ENCODE results near the gene RNF40.

Gene RNF40

DNA sequence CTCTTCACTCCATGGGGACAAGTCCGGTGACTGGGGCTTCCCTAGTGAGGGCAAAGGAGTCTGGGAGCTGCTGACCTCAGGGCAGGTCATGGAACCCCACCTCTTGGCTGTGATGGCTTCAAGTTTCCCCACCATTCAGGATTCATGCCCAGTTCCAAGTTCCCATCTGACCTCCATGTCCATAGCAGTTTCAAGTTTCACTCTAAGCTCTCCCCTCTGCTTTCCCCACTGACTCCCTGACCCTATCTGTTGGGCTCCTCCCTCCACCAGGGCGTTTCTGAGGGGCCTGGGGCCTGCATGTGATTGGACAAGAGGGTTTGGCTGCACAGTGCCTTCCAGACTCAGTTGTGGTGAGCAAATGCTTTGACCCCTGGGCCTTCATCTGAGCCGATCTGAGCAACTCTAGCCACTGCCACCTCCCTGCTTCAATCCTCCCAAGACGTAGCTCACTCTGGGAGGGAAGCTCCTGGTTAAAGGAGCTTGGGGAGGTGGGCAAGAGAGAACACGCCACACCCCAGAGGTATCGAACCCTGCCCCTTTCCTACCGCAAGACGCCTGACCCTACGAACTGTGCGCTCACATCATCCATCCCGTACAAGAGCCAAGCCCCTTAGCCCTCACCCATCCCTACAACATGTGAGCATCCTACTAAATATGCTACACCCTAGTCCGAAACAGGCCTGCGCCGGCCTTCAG lies 16.6 kb downstream of the RNF40 start:
- TF ChIP-seq FOXP2 (optimal IDR thresholded peaks at IDR 0.05; ENCODE audit: control extremely low read depth, extremely low read length, insufficient read depth) (no peak), EZH2 (IDR thresholded peaks at IDR 0.05) (no peak), POLR2AphosphoS5 (IDR thresholded peaks at IDR 0.05; ENCODE audit: borderline replicate concordance, low read depth, low read length) (peak; percentile 31; the same call in 1 of the 2 replicates)
- H3K9ac ChIP-seq (ENCODE audit: insufficient read length), result no peak overlapping the region
- H3K27ac ChIP-seq, result 0 out of 2 replicates have a peak overlapping the region, but pooled peaks have one; percentile 31
- H3K36me3 ChIP-seq (ENCODE audit: insufficient read depth, low read length), result peaks cover 16% of the 10 kb centered on the region; the same call in 1 of the 2 replicates
- DNase-seq (ENCODE audit: low read depth, low spot score), result no peak
- H3K9me3 ChIP-seq (ENCODE audit: low read depth, low read length), result no peaks in the 10 kb centered on the region
- no peak overlapping the region for H3K4me3 ChIP-seq

DNA sequence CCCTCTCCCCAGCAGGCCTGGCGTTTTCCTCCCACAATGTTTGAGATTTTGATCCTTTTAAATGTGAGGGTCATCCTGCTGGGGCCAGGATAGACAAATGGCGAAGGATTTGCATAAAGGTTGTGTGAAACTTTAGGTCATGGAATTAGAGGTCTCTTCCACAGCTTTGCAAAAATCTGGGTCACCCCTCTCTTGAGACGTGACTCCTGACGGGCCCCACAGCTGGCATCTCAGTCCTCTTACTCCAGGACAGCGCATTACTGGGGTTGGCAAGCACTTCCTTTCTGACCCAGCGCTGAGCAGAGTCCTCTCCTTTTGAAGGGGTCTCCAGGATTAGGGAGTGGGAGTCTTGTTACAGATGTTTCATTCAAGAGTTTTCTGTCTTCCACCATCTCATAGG lies 17.5 kb downstream of the RNF40 start:
- H3K27ac ChIP-seq, result no peak overlapping the region
- no peak for TF ChIP-seq FOXP2 (optimal IDR thresholded peaks at IDR 0.05; ENCODE audit: control extremely low read depth, extremely low read length, insufficient read depth)
- H3K4me3 ChIP-seq, result no peak overlapping the region
- no peak for DNase-seq (ENCODE audit: low read depth, low spot score)
- H3K9ac ChIP-seq (ENCODE audit: insufficient read length), result no peak overlapping the region
- H3K36me3 ChIP-seq (ENCODE audit: insufficient read depth, low read length), result peaks cover 11% of the 10 kb centered on the region; the same call in 1 of the 2 replicates
- no peaks in the 10 kb centered on the region for H3K9me3 ChIP-seq (ENCODE audit: low read depth, low read length)

DNA sequence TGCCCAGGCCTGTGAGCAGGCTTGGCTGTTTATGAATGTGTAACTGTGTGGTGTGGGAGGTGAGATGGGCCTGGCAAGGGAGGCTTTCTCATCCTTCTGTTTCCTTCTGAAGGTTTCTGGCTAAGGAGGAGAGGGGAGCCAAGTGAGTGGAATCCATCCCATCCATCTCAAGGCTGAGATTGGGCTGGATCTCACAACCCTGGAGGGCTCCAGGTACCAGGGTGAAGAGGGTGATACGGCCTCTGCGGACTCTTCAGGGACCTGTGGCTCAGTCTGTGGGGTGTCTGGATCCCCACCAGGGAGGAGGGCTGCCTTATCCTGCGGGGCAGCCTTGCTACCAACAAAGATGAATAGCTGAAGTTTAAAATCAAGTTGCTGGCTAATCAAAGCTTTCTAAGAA lies 17.9 kb downstream of the RNF40 start:
- no peaks in the 10 kb centered on the region for H3K9me3 ChIP-seq (ENCODE audit: low read depth, low read length)
- H3K27ac ChIP-seq, result peak overlapping the region; percentile 30
- no peak overlapping the region for H3K4me3 ChIP-seq
- no peak overlapping the region for H3K9ac ChIP-seq (ENCODE audit: insufficient read length)
- no peak for DNase-seq (ENCODE audit: low read depth, low spot score)
- H3K36me3 ChIP-seq (ENCODE audit: insufficient read depth, low read length), result peaks cover 11% of the 10 kb centered on the region; the same call in 1 of the 2 replicates
- no peak for TF ChIP-seq EZH2 (IDR thresholded peaks at IDR 0.05)
- no peak for TF ChIP-seq FOXP2 (optimal IDR thresholded peaks at IDR 0.05; ENCODE audit: control extremely low read depth, extremely low read length, insufficient read depth)
- no peak; the same call in 1 of the 2 replicates for TF ChIP-seq POLR2AphosphoS5 (IDR thresholded peaks at IDR 0.05; ENCODE audit: borderline replicate concordance, low read depth, low read length)

DNA sequence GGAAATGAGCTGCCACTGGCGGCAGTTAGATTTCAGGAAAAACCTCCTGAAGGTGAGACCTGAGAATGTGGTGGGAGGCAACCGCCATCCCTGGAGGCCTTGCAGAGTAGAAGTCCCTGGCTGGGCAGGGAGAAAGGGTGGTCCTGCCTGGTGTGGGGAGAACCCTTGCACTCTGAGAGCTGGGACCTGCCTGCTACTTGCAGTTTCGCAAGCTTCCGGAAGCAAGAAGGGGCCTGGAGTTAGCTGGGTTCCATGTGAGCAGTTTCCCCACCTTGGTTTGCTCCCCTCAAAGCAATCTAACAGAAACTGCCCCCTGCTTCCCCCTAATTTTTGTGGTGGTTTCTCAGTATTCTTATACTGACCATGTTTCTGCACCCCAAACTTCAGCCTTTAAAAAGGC lies 18.4 kb downstream of the RNF40 start:
- TF ChIP-seq EZH2 (IDR thresholded peaks at IDR 0.05) (no peak), POLR2AphosphoS5 (IDR thresholded peaks at IDR 0.05; ENCODE audit: borderline replicate concordance, low read depth, low read length) (no peak), FOXP2 (optimal IDR thresholded peaks at IDR 0.05; ENCODE audit: control extremely low read depth, extremely low read length, insufficient read depth) (no peak)
- Histone ChIP-seq H3K27ac (peak overlapping the region; percentile 30), H3K9ac (ENCODE audit: insufficient read length) (no peak overlapping the region), H3K9me3 (ENCODE audit: low read depth, low read length) (no peaks in the 10 kb centered on the region), H3K36me3 (ENCODE audit: insufficient read depth, low read length) (peaks cover 11% of the 10 kb centered on the region; the same call in 1 of the 2 replicates), H3K4me3 (no peak overlapping the region)
- DNase-seq (ENCODE audit: low read depth, low spot score), result no peak

DNA sequence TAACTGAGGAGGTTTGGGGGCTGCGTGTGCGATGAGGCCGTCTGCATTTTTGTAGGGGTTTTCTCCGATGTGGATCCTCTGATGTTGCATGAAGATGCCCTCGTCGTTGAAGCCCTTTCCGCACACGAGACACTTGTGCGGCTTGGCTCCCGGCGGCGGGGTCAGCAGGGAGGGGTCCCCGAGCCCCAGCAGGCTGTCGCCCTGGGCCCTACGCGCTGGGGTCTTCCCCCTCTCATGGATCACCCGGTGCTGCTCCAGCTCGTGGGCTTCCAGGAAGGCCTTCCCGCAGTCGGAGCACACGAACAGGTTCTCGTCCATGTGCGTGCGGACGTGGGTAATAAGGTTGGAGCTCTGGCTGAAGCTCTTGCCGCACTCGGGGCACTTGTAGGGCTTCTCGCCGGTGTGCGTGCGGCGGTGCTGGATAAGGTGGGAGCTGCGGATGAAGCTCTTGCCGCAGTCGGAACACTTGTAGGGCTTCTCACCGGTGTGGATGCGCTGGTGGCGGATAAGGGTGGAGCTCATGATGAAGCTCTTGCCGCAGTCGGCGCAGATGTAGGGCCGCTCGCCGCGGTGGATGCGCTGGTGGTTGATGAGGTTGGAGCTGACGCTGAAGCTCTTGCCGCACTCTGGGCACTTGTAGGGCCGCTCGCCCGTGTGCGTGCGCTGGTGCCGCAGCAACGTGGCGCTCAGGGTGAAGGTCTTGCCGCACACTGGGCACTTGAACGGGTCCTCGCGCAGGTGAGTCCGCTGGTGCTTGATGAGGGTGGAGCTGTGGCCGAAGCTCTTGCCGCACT lies 20.6 kb downstream of the RNF40 start:
- Histone ChIP-seq H3K36me3 (ENCODE audit: insufficient read depth, low read length) (peaks cover 11% of the 10 kb centered on the region; the same call in 1 of the 2 replicates), H3K9me3 (ENCODE audit: low read depth, low read length) (no peaks in the 10 kb centered on the region), H3K4me3 (no peak overlapping the region), H3K27ac (no peak overlapping the region), H3K9ac (ENCODE audit: insufficient read length) (no peak overlapping the region)
- TF ChIP-seq EZH2 (IDR thresholded peaks at IDR 0.05) (no peak), FOXP2 (optimal IDR thresholded peaks at IDR 0.05; ENCODE audit: control extremely low read depth, extremely low read length, insufficient read depth) (no peak), POLR2AphosphoS5 (IDR thresholded peaks at IDR 0.05; ENCODE audit: borderline replicate concordance, low read depth, low read length) (no peak)
- no peak for DNase-seq (ENCODE audit: low read depth, low spot score)

DNA sequence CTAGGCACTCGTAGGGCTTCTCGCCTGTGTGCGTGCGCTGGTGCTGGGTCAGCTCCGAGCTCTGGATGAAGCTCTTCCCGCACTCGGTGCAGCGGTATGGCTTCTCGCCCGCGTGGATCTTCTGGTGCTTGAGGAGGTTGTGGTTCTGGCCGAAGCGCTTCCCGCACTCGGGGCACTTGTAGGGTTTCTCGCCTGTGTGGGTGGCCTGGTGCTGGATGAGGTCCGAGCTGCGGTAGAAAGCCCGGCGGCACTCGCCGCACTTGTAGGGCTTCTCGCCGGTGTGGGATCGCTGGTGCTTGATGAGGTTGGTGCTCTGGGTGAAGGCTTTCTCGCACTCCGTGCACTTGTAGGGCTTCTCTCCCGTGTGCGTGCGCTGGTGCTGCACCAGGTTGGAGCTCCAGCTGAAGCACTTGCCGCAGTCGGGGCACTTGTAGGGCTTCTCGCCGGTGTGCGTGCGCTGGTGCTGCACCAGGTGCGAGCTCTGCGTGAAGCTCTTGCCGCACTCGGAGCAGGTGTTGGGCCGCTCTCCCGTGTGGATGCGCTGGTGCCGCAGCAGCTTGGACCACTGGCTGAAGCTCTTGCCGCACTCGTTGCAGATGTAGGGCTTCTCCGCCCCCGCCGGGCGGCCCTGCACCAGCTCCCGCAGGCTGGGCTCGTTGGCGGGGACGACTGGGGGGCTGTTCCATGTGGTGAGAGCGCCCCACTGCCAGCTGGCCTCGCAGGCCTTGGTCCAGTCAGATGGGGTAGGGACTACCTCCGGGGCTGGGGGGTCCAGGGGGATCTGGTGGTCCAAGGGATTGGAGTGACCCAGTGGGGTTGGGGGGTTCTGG lies 21.4 kb downstream of the RNF40 start:
- peaks cover 11% of the 10 kb centered on the region; the same call in 1 of the 2 replicates for H3K36me3 ChIP-seq (ENCODE audit: insufficient read depth, low read length)

DNA sequence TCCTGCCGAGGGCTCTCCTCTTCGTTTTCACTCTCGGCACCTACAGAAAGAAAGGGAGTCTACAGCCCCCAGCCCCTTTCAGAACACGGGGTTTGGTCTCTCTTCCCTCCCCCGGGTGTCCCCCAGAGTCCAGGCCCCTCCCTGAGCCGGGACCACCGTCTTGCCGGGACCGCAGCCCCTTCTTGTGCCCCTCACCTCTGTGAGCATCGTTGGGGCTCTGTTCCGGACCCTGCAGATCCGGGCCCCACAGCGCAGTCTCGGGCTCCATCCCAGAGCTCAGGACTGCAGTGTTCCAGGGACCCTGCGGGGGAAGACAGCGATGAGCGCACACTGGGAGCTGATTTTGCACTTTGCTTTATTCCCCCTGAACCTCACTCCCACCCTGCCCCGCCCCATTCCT lies 22.1 kb downstream of the RNF40 start:
- TF ChIP-seq POLR2AphosphoS5 (IDR thresholded peaks at IDR 0.05; ENCODE audit: borderline replicate concordance, low read depth, low read length) (no peak), FOXP2 (optimal IDR thresholded peaks at IDR 0.05; ENCODE audit: control extremely low read depth, extremely low read length, insufficient read depth) (no peak), EZH2 (IDR thresholded peaks at IDR 0.05) (no peak)
- peaks cover 11% of the 10 kb centered on the region; the same call in 1 of the 2 replicates for H3K36me3 ChIP-seq (ENCODE audit: insufficient read depth, low read length)
- no peak overlapping the region for H3K9ac ChIP-seq (ENCODE audit: insufficient read length)
- no peak for DNase-seq (ENCODE audit: low read depth, low spot score)
- no peaks in the 10 kb centered on the region for H3K9me3 ChIP-seq (ENCODE audit: low read depth, low read length)
- H3K4me3 ChIP-seq, result no peak overlapping the region
- H3K27ac ChIP-seq, result no peak overlapping the region

More for the DNA sequence above, 21.4 kb downstream of the RNF40 start:
- Histone ChIP-seq H3K4me3 (no peak overlapping the region), H3K9ac (ENCODE audit: insufficient read length) (no peak overlapping the region), H3K9me3 (ENCODE audit: low read depth, low read length) (no peaks in the 10 kb centered on the region), H3K27ac (no peak overlapping the region)
- TF ChIP-seq POLR2AphosphoS5 (IDR thresholded peaks at IDR 0.05; ENCODE audit: borderline replicate concordance, low read depth, low read length) (no peak), EZH2 (IDR thresholded peaks at IDR 0.05) (no peak), FOXP2 (optimal IDR thresholded peaks at IDR 0.05; ENCODE audit: control extremely low read depth, extremely low read length, insufficient read depth) (no peak)
- DNase-seq (ENCODE audit: low read depth, low spot score), result no peak

Data from SK-N-MC (cell line).